Spinal cord (tissue), 10 donors: ENCODE results near the gene MRPS11. TPM values are rescaled to one million over a fixed set of nuclear protein-coding genes. Genes with fewer than 3 reads are reported as not detected.

Source experiments
- DNase-seq, 6 donors: peaks; one replicate each; pipeline versions ENCODE4 v3.0.0 to v3.0.0-alpha.2; 2013 to 2015; ENCODE audit warnings: low spot score in 6 of 6, low read depth in 4 of 6
- H3K27ac ChIP-seq: one replicate; pipeline ENCODE4 v1.5.1; 2013; ENCODE audit warnings: low read depth, low read length, control low read depth
- H3K27me3 ChIP-seq: one replicate; pipeline ENCODE4 v1.6.1; 2013; ENCODE audit warnings: low read length; ENCODE audit not compliant: control insufficient read depth, insufficient read depth
- H3K36me3 ChIP-seq: one replicate; pipeline ENCODE4 v1.6.1; 2013; ENCODE audit warnings: low read length; ENCODE audit not compliant: control insufficient read depth, insufficient read depth
- H3K4me1 ChIP-seq: one replicate; pipeline ENCODE4 v1.6.1; 2013; ENCODE audit warnings: low read length; ENCODE audit not compliant: control insufficient read depth, insufficient read depth
- H3K4me3 ChIP-seq: one replicate; pipeline ENCODE4 v1.5.1; 2013; ENCODE audit warnings: low read depth, low read length, control low read depth
- H3K9me3 ChIP-seq: one replicate; pipeline ENCODE4 v1.6.1; 2013; ENCODE audit warnings: low read length; ENCODE audit not compliant: control insufficient read depth, insufficient read depth
- WGBS: methylation state at CpG from one replicate; pipeline ENCODE4 v1.1.5; 2013; ENCODE audit warnings: missing lambda C conversion rate; ENCODE audit not compliant: insufficient coverage; 5-methylcytosine and 5-hydroxymethylcytosine counted together
- polyA plus RNA-seq, 2 donors: library from polyadenylated mRNA; unstranded; fragments of 120-200 nt; gene quantifications; one replicate each; pipeline ENCODE4 v1.2.1, GENCODE V29; 2013; ENCODE audit not compliant: insufficient read length in 2 of 2
- total RNA-seq, 2 donors: library from RNA; depleted of rRNA in 1 of 2; stranded (reverse); fragments of 120-200 nt in 1 of 2; fragments of >200 nt in 1 of 2; gene quantifications; one replicate each; pipeline versions ENCODE4 v1.2.3 to v1.2.4, GENCODE V29; 2013 to 2014
- donor health status: healthy.

MRPS11 gene
- total and polyA plus RNA-seq, 4 donors = 22.5 to 70.7 (median 61.4) TPM

- Histone ChIP-seq H3K4me1 (no peaks in the 10 kb centered on the region), H3K27ac (no peak overlapping the region), H3K9me3 (no peaks in the 10 kb centered on the region), H3K27me3 (no peaks in the 10 kb centered on the region), H3K4me3 (no peak overlapping the region), H3K36me3 (peaks cover 2% of the 10 kb centered on the region)
- DNase-seq = no peak
- WGBS = 88% methylated on average over 1 of the region's 1 CpG
These were observed 36.9 kb downstream of the MRPS11 start for GRCh38 chr15:88504445-88504844.

GRCh38 chr15:88505721-88506120, 38.2 kb downstream of the MRPS11 start:
- no peak overlapping the region for H3K27ac ChIP-seq
- H3K27me3 ChIP-seq = no peaks in the 10 kb centered on the region
- H3K4me3 ChIP-seq = no peak overlapping the region
- no peak for DNase-seq
- H3K9me3 ChIP-seq = no peaks in the 10 kb centered on the region
- peaks cover 5% of the 10 kb centered on the region for H3K36me3 ChIP-seq
- H3K4me1 ChIP-seq = no peaks in the 10 kb centered on the region
- no CpG with 5 or more reads among the region's 2 CpGs for WGBS

GRCh38 chr15:88506628-88507027, 39.1 kb downstream of the MRPS11 start:
- peak in 1 of 6 donors; percentile 21 for DNase-seq
- H3K4me1 ChIP-seq = no peaks in the 10 kb centered on the region
- no peaks in the 10 kb centered on the region for H3K27me3 ChIP-seq
- H3K4me3 ChIP-seq = no peak overlapping the region
- peaks cover 9% of the 10 kb centered on the region for H3K36me3 ChIP-seq
- no peaks in the 10 kb centered on the region for H3K9me3 ChIP-seq
- no peak overlapping the region for H3K27ac ChIP-seq

- no peak overlapping the region for H3K27ac ChIP-seq
- peaks cover 9% of the 10 kb centered on the region for H3K36me3 ChIP-seq
- no peaks in the 10 kb centered on the region for H3K27me3 ChIP-seq
- 97% methylated on average over 4 of the region's 4 CpGs for WGBS
- DNase-seq = no peak
- no peaks in the 10 kb centered on the region for H3K4me1 ChIP-seq
- no peaks in the 10 kb centered on the region for H3K9me3 ChIP-seq
- no peak overlapping the region for H3K4me3 ChIP-seq
These were observed 41.8 kb downstream of the MRPS11 start for GRCh38 chr15:88509321-88509720.

- DNase-seq = no peak
- Histone ChIP-seq H3K4me3 (no peak overlapping the region), H3K27me3 (no peaks in the 10 kb centered on the region), H3K9me3 (no peaks in the 10 kb centered on the region), H3K27ac (no peak overlapping the region), H3K4me1 (no peaks in the 10 kb centered on the region), H3K36me3 (peaks cover 9% of the 10 kb centered on the region)
These were observed 42.5 kb downstream of the MRPS11 start for GRCh38 chr15:88509964-88510363.

- H3K27me3 ChIP-seq = no peaks in the 10 kb centered on the region
- H3K9me3 ChIP-seq = no peaks in the 10 kb centered on the region
- H3K4me1 ChIP-seq = no peaks in the 10 kb centered on the region
- no peak overlapping the region for H3K4me3 ChIP-seq
- no peak overlapping the region for H3K27ac ChIP-seq
- no peak for DNase-seq
- H3K36me3 ChIP-seq = peaks cover 9% of the 10 kb centered on the region
- 96% methylated on average over 2 of the region's 2 CpGs for WGBS
These were observed 43.7 kb downstream of the MRPS11 start for GRCh38 chr15:88511161-88511560.

GRCh38 chr15:88512078-88512477, 44.6 kb downstream of the MRPS11 start:
- Histone ChIP-seq H3K4me3 (no peak overlapping the region), H3K4me1 (no peaks in the 10 kb centered on the region), H3K27ac (no peak overlapping the region), H3K9me3 (no peaks in the 10 kb centered on the region), H3K27me3 (no peaks in the 10 kb centered on the region), H3K36me3 (peaks cover 9% of the 10 kb centered on the region)
- 67% methylated on average over 2 of the region's 3 CpGs for WGBS
- peak in 1 of 6 donors; percentile 83 for DNase-seq

GRCh38 chr15:88512601-88513000, 45.1 kb downstream of the MRPS11 start:
- DNase-seq = peak in 1 of 6 donors; percentile 3
- H3K36me3 ChIP-seq = peaks cover 9% of the 10 kb centered on the region
- H3K9me3 ChIP-seq = no peaks in the 10 kb centered on the region
- WGBS = 100% methylated on average over 2 of the region's 5 CpGs
- no peak overlapping the region for H3K27ac ChIP-seq
- H3K27me3 ChIP-seq = no peaks in the 10 kb centered on the region
- no peaks in the 10 kb centered on the region for H3K4me1 ChIP-seq
- no peak overlapping the region for H3K4me3 ChIP-seq

GRCh38 chr15:88513195-88513594, 45.7 kb downstream of the MRPS11 start:
- H3K4me1 ChIP-seq = no peaks in the 10 kb centered on the region
- no peaks in the 10 kb centered on the region for H3K27me3 ChIP-seq
- no peak overlapping the region for H3K27ac ChIP-seq
- peaks cover 9% of the 10 kb centered on the region for H3K36me3 ChIP-seq
- no CpG with 5 or more reads among the region's 5 CpGs for WGBS
- no peak overlapping the region for H3K4me3 ChIP-seq
- H3K9me3 ChIP-seq = no peaks in the 10 kb centered on the region
- DNase-seq = no peak

GRCh38 chr15:88518903-88519302, 51.4 kb downstream of the MRPS11 start:
- no peak for DNase-seq
- WGBS = 87% methylated on average over 3 of the region's 3 CpGs

More at GRCh38 chr15:88518903-88519302, 51.4 kb downstream of the MRPS11 start:
- no peak overlapping the region for H3K4me3 ChIP-seq
- H3K27me3 ChIP-seq = no peaks in the 10 kb centered on the region
- no peak overlapping the region for H3K27ac ChIP-seq
- H3K4me1 ChIP-seq = no peaks in the 10 kb centered on the region
- H3K9me3 ChIP-seq = no peaks in the 10 kb centered on the region
- peaks cover 6% of the 10 kb centered on the region for H3K36me3 ChIP-seq
